ENCODE results near the gene AOAH. TPM values are rescaled to one million over a fixed set of nuclear protein-coding genes. Genes with fewer than 3 reads are reported as not detected.

AOAH gene
- total RNA-seq, 1 donor from 2014 or later, result 33.4 TPM

- no peaks in the 10 kb centered on the region for H3K9me3 Mint-ChIP-seq
- no peak overlapping the region for H3K27ac Mint-ChIP-seq
- intact Hi-C loops (cut with micrococcal nuclease), result no loop called here
- DNase-seq (ENCODE audit: low spot score), result no peak
- no peaks in the 10 kb centered on the region for H3K27me3 Mint-ChIP-seq (ENCODE audit: low read depth)
- H3K4me3 Mint-ChIP-seq (ENCODE audit: low read depth), result no peak overlapping the region
- peaks cover 68% of the 10 kb centered on the region for H3K36me3 Mint-ChIP-seq (ENCODE audit: low read depth)
- H3K4me1 Mint-ChIP-seq (ENCODE audit: low read depth), result no peaks in the 10 kb centered on the region
These were observed 96.5 kb downstream of the AOAH start for GRCh38 chr7:36627836-36628235.

GRCh38 chr7:36626111-36626510, 98.2 kb downstream of the AOAH start:
- no peaks in the 10 kb centered on the region for H3K9me3 Mint-ChIP-seq
- no peak overlapping the region for H3K27ac Mint-ChIP-seq
- H3K27me3 Mint-ChIP-seq (ENCODE audit: low read depth), result no peaks in the 10 kb centered on the region
- intact Hi-C loops (cut with micrococcal nuclease), result no loop called here
- DNase-seq (ENCODE audit: low spot score), result no peak
- peaks cover 8% of the 10 kb centered on the region for H3K4me1 Mint-ChIP-seq (ENCODE audit: low read depth)
- H3K4me3 Mint-ChIP-seq (ENCODE audit: low read depth), result no peak overlapping the region
- peaks cover 68% of the 10 kb centered on the region for H3K36me3 Mint-ChIP-seq (ENCODE audit: low read depth)

- no peak overlapping the region for H3K27ac Mint-ChIP-seq
- no peak overlapping the region for H3K4me3 Mint-ChIP-seq (ENCODE audit: low read depth)
- intact Hi-C loops (cut with micrococcal nuclease), result no loop called here
- no peaks in the 10 kb centered on the region for H3K27me3 Mint-ChIP-seq (ENCODE audit: low read depth)
- peaks cover 10% of the 10 kb centered on the region for H3K4me1 Mint-ChIP-seq (ENCODE audit: low read depth)
- DNase-seq (ENCODE audit: low spot score), result no peak
- no peaks in the 10 kb centered on the region for H3K9me3 Mint-ChIP-seq
- H3K36me3 Mint-ChIP-seq (ENCODE audit: low read depth), result peaks cover 61% of the 10 kb centered on the region
These were observed 99.0 kb downstream of the AOAH start for GRCh38 chr7:36625247-36625646.

DNA sequence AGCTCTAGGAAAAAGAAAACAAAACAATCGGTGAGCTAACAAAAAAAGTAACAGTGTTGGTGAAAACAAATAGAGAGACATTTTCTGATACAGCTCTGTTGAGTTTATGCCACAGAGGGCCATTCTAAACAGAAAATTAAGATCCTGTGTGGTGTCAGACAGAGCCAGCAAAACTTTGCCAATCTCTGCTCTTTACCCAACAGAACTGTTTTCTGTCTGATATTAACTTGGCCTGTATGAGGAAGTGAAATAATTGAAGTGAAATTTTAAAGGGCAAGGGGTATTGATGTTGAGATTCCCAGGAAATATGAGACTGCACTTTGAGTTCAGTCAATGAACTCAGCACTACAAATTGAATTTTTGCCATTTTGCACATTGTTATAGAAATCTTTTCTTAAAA, 101.0 kb downstream of the AOAH start:
- peaks cover 10% of the 10 kb centered on the region for H3K4me1 Mint-ChIP-seq (ENCODE audit: low read depth)
- intact Hi-C loops (cut with micrococcal nuclease), result no loop called here
- no peaks in the 10 kb centered on the region for H3K27me3 Mint-ChIP-seq (ENCODE audit: low read depth)
- no peak for DNase-seq (ENCODE audit: low spot score)
- H3K27ac Mint-ChIP-seq, result no peak overlapping the region
- peaks cover 61% of the 10 kb centered on the region for H3K36me3 Mint-ChIP-seq (ENCODE audit: low read depth)
- H3K4me3 Mint-ChIP-seq (ENCODE audit: low read depth), result no peak overlapping the region
- H3K9me3 Mint-ChIP-seq, result no peaks in the 10 kb centered on the region

GRCh38 chr7:36621396-36621795, 102.9 kb downstream of the AOAH start:
- H3K27me3 Mint-ChIP-seq (ENCODE audit: low read depth), result no peaks in the 10 kb centered on the region
- peaks cover 10% of the 10 kb centered on the region for H3K4me1 Mint-ChIP-seq (ENCODE audit: low read depth)
- H3K9me3 Mint-ChIP-seq, result no peaks in the 10 kb centered on the region
- peaks cover 57% of the 10 kb centered on the region for H3K36me3 Mint-ChIP-seq (ENCODE audit: low read depth)
- no peak for DNase-seq (ENCODE audit: low spot score)
- no peak overlapping the region for H3K4me3 Mint-ChIP-seq (ENCODE audit: low read depth)
- H3K27ac Mint-ChIP-seq, result peak overlapping the region; percentile 21
- intact Hi-C loops (cut with micrococcal nuclease), result no loop called here

DNA sequence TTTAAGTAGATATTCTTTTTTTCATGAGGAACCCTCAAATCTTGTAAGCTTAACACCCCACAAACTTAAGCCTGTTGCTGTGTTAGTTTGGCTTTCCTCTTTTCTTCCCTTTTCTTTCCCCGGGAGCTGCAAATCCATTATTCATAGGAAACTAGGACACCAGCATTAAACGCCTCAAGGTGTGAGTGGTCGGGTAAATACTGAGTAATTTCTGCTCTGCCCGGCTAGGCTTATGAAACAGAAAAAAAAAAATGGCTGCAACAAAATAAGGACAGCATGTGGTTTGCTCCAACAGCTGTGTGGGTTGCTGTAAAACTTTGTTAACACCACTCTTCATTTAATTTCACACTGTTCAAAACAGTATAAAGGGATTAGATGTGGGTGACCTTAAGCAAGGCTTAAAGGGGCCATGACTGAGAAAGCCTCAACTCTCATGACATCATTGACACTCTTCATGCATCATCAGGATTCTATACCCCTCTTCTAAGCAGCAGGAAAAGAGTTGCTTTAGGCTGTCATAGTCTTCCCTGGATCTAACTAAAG, 104.1 kb downstream of the AOAH start:
- Mint-ChIP-seq H3K27me3 (ENCODE audit: low read depth) (no peaks in the 10 kb centered on the region), H3K36me3 (ENCODE audit: low read depth) (peaks cover 63% of the 10 kb centered on the region), H3K4me3 (ENCODE audit: low read depth) (no peak overlapping the region), H3K9me3 (no peaks in the 10 kb centered on the region), H3K27ac (no peak overlapping the region), H3K4me1 (ENCODE audit: low read depth) (peaks cover 10% of the 10 kb centered on the region)
- intact Hi-C loops (cut with micrococcal nuclease), result no loop called here
- DNase-seq (ENCODE audit: low spot score), result no peak

GRCh38 chr7:36617408-36617807, 106.9 kb downstream of the AOAH start:
- Mint-ChIP-seq H3K4me3 (ENCODE audit: low read depth) (no peak overlapping the region), H3K27ac (no peak overlapping the region), H3K36me3 (ENCODE audit: low read depth) (peaks cover 63% of the 10 kb centered on the region), H3K27me3 (ENCODE audit: low read depth) (no peaks in the 10 kb centered on the region), H3K4me1 (ENCODE audit: low read depth) (peaks cover 15% of the 10 kb centered on the region), H3K9me3 (no peaks in the 10 kb centered on the region)
- intact Hi-C loops (cut with micrococcal nuclease), result no loop called here
- DNase-seq (ENCODE audit: low spot score), result no peak

GRCh38 chr7:36615852-36616540, 108.3 kb downstream of the AOAH start:
- H3K9me3 Mint-ChIP-seq, result no peaks in the 10 kb centered on the region
- H3K27me3 Mint-ChIP-seq (ENCODE audit: low read depth), result no peaks in the 10 kb centered on the region
- intact Hi-C loops (cut with micrococcal nuclease), result no loop called here
- H3K4me3 Mint-ChIP-seq (ENCODE audit: low read depth), result no peak overlapping the region
- peaks cover 60% of the 10 kb centered on the region for H3K36me3 Mint-ChIP-seq (ENCODE audit: low read depth)
- DNase-seq (ENCODE audit: low spot score), result no peak
- peaks cover 8% of the 10 kb centered on the region for H3K4me1 Mint-ChIP-seq (ENCODE audit: low read depth)
- H3K27ac Mint-ChIP-seq, result no peak overlapping the region

DNA sequence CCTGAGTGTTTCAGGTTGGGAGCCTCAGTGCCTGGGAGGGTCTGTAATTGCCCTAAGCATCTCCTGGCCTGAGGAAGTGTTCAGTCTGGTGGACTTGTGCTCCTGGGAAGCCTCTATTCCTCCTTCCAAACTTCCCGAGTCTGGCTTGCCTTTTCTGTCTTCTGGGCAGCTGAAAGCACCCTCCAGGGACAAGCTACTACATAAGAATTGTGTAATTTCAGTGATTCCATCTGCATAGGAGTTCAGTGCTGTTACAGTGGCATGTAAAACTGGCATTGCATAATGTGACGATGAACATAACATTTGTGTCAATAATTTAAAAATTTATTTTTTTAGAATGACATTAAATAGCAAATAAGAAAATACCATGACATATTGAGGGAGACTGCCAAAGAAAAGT, 109.3 kb downstream of the AOAH start:
- intact Hi-C loops (cut with micrococcal nuclease), result no loop called here
- no peaks in the 10 kb centered on the region for H3K9me3 Mint-ChIP-seq
- DNase-seq (ENCODE audit: low spot score), result no peak
- H3K4me1 Mint-ChIP-seq (ENCODE audit: low read depth), result peaks cover 6% of the 10 kb centered on the region
- no peak overlapping the region for H3K4me3 Mint-ChIP-seq (ENCODE audit: low read depth)
- no peak overlapping the region for H3K27ac Mint-ChIP-seq
- H3K27me3 Mint-ChIP-seq (ENCODE audit: low read depth), result no peaks in the 10 kb centered on the region
- peaks cover 65% of the 10 kb centered on the region for H3K36me3 Mint-ChIP-seq (ENCODE audit: low read depth)

DNA sequence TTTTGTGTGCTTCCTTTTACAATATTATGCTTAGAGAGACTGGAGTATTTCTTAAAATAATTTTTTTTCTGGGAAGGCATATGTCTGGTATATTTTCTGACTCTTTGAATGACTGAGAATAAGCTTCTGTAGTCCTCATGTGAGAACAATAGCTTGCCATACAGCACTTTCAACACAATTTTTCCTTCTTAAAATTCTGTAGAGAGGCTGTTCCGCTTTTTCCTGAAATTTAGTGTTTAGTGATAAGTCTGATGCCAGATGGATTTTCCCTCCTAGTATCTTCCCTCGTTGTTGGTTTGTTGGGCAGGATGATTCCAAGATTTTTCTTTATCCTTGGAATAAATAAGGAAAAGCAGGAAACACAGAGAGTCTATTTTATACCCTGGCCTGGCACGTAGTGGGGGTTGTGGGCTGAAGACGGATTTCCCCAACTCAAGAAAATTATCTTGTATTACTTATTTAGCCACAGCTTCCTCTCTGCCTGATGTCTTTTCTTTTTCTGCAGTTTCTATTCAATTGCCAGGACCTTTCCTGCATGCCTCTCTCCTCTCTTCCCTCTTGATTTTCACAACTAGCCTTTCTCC, 111.2 kb downstream of the AOAH start:
- Mint-ChIP-seq H3K27ac (peak overlapping the region; percentile 5), H3K4me1 (ENCODE audit: low read depth) (peaks cover 6% of the 10 kb centered on the region), H3K36me3 (ENCODE audit: low read depth) (peaks cover 56% of the 10 kb centered on the region), H3K27me3 (ENCODE audit: low read depth) (no peaks in the 10 kb centered on the region), H3K4me3 (ENCODE audit: low read depth) (no peak overlapping the region), H3K9me3 (no peaks in the 10 kb centered on the region)
- intact Hi-C loops (cut with micrococcal nuclease), result no loop called here
- no peak for DNase-seq (ENCODE audit: low spot score)

- intact Hi-C loops (cut with micrococcal nuclease), result loop anchor here (1.0 kb wide), 1 partner anchor 37 kb away; no protein-coding TSS in a partner anchor
- Mint-ChIP-seq H3K4me3 (ENCODE audit: low read depth) (no peak overlapping the region), H3K4me1 (ENCODE audit: low read depth) (peaks cover 9% of the 10 kb centered on the region), H3K36me3 (ENCODE audit: low read depth) (peaks cover 56% of the 10 kb centered on the region), H3K9me3 (no peaks in the 10 kb centered on the region), H3K27ac (no peak overlapping the region), H3K27me3 (ENCODE audit: low read depth) (no peaks in the 10 kb centered on the region)
- no peak for DNase-seq (ENCODE audit: low spot score)
These were observed 112.6 kb downstream of the AOAH start for GRCh38 chr7:36611703-36612102.

DNA sequence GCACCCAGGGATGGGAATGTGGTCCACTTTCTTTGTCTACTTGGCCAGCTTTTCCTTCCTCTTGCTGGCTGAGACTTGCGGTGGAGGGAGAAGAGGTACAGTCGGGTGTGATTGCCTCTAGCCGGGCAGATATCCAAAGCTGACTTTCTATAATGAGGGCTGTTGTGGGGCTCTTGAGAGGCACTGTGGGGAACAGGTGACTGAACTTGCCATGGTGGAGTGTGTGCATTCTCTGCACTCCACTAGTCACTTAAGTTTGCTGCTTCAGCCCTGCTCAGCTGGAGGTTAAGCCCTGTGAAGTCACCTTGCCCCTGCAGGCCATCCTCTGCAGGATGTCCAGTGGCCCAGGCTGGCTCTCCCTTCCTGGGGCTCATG, 116.6 kb downstream of the AOAH start:
- peaks cover 31% of the 10 kb centered on the region for H3K4me1 Mint-ChIP-seq (ENCODE audit: low read depth)
- no peaks in the 10 kb centered on the region for H3K27me3 Mint-ChIP-seq (ENCODE audit: low read depth)
- H3K4me3 Mint-ChIP-seq (ENCODE audit: low read depth), result no peak overlapping the region
- no peaks in the 10 kb centered on the region for H3K9me3 Mint-ChIP-seq
- peaks cover 48% of the 10 kb centered on the region for H3K36me3 Mint-ChIP-seq (ENCODE audit: low read depth)
- H3K27ac Mint-ChIP-seq, result no peak overlapping the region
- intact Hi-C loops (cut with micrococcal nuclease), result no loop called here
- DNase-seq (ENCODE audit: low spot score), result no peak

GRCh38 chr7:36606976-36607720, 117.1 kb downstream of the AOAH start:
- Mint-ChIP-seq H3K9me3 (no peaks in the 10 kb centered on the region), H3K27me3 (ENCODE audit: low read depth) (no peaks in the 10 kb centered on the region), H3K4me1 (ENCODE audit: low read depth) (peaks cover 37% of the 10 kb centered on the region), H3K36me3 (ENCODE audit: low read depth) (peaks cover 48% of the 10 kb centered on the region), H3K4me3 (ENCODE audit: low read depth) (no peak overlapping the region), H3K27ac (no peak overlapping the region)
- DNase-seq (ENCODE audit: low spot score), result no peak
- intact Hi-C loops (cut with micrococcal nuclease), result no loop called here
